GM19238 (cell line): Measurements from ENCODE around the gene GNA12.
A peak's percentile ranks its signal among the peaks of the same experiment; 100 is the strongest.
"Not testable (repeated sequence)": the region's sequence is repeated elsewhere in the genome, so short reads cannot be mapped to it uniquely, and the experiment has no call there.

Source experiments
- DNase-seq: peaks from one replicate; pipeline ENCODE4 v3.0.0; 2011; ENCODE audit warnings: low spot score; ENCODE audit not compliant: insufficient read length

Gene GNA12

DNA sequence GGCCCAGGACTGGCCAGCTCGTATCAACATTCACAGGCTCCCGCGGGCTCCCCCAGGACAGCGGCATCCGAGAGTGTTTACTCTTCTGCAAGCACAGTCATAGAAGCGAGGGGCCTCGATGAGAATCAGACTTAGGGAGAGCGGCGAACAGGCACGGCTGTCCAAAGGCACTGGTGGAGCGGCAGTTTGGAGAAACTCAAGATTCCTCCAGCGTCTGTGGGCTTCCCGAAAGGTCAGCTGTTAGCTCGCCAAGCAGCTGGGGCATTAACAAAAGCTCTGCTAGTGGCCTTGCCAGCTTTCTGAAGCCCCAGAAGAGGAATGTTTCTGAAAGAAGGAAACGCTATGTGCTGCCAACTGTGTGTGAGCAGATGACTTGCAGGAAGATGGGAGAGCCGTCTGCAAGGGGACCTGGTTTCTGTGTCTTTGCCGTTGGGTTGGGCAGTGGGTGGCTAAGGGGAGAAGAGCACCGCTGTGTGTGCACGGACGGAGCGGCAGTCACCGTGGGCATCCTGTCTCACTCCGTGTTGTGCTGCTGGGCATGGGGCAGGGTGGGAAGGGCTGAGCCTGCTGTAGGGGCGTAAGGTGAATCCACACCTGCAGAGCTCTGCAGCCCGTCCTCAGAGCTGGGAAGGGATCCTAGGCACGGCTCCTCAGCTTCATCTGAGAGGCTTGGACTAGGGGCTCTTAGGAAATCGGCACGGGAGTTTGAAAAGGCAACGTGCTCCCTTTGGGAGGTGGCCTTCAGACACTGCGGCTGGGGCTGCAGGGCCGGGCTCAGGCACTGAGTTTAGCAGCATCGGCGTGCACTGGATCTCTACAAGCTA, 114.0 kb downstream of the GNA12 start:
- no peak for DNase-seq

- DNase-seq: no peak
Observed at GRCh38 chr7:2729031-2729892, 114.8 kb downstream of the GNA12 start.

- no peak for DNase-seq
Observed at GRCh38 chr7:2728316-2729030, 115.6 kb downstream of the GNA12 start.

GRCh38 chr7:2727206-2727605, 116.9 kb downstream of the GNA12 start:
- not testable (repeated sequence) for DNase-seq

DNA sequence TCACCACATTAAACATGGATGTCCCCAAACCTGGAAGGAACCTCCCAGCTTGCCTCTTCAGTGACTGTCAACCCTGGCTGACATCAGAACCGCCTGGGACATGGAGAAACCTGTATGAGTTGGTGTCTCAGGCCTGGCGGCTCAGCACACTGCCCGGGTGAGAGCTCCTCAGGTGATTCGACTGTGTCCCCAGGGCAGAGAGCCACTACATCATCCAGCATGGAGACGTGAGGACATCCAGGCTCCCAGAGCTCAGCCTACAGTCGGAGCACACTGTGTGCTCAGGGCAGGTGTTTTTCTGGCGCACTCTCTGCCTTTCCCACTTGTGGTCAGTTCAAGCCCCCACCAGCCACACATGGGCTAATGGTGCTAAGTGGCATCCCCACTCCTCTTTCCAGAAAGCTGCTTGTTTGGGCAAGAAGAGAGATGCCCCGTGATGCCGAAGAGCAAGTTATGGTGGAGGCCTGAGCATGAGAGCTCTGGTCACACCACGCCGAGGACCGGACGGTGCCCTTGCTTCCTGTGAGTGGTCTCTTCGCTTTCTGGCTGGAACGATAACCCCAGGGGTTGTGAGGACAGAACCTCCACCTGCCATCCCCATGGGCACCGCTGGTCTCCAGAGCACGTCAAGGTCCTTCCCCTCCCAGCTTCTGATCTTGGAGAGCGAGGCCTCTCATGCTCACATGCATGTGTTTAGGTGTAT, 117.6 kb downstream of the GNA12 start:
- no peak for DNase-seq

DNA sequence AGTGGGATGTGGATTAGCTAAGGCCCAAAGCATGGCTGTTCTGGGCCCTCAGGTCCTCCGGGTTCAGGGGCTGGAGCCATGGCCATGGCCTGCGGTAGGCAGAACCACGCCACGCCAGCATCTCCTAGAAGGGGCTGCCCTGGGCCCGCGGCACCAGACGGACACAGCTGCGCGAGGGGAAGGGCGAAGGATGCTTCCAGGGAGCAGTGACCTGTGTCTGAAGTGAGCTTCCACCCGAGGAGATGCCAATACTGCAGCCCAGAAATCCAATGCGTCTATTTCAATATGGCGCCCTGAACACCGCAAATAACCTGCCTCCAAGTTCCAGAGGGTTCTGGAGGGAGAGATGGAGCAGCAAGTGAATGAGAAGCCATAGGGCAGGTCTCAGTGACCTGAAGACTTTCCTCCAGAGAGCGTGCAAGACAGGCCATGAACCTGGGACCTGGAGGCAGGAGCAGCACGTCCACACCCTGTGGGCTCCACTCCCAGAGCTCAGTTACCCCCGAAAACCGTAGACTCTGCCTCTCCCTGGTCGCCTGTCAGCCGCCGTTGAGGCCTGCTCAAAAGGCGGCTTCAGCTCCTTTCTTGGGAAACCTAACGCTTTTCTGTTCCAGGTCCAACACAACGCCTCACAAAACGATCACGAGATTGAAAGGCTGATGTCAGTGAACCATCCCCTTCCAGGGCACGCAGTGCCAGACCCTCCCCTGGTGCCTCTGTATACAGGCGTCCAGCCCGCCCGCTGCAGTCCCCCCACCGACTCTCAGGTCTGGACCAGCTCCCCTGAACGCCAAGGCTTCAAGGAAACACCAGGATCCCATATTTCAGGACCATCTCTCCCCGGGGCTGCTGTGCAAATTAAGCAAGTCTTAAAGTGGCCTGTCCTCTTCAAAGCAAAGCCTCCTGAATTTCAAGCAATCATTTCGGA, 118.7 kb downstream of the GNA12 start:
- DNase-seq: no peak

- DNase-seq: no peak
Observed at GRCh38 chr7:2724453-2725177, 119.5 kb downstream of the GNA12 start.

DNA sequence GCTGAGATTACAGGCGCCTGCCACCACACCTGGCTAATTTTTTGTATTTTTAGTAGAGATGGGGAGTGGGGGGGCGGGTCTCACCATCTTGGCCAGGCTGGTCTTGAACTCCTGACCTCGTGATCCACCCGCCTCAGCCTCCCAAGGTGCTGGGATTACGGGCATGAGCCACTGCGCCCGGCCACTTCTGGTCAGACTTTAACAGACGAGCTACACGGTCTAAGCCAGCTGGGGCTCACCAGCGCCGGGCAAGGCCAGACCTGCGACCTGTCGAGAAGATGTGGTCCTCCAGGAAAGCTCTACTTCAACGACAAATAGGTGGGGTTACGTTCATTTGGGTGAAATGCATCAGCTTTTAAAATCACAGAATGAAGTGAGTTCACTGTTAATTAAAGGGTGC, 120.1 kb downstream of the GNA12 start:
- DNase-seq: not testable (repeated sequence)

GRCh38 chr7:2723138-2723850, 120.8 kb downstream of the GNA12 start:
- no peak for DNase-seq

GRCh38 chr7:2722591-2722990, 121.5 kb downstream of the GNA12 start:
- DNase-seq: no peak

GRCh38 chr7:2721842-2722241, 122.3 kb downstream of the GNA12 start:
- no peak for DNase-seq

GRCh38 chr7:2720024-2720423, 124.1 kb downstream of the GNA12 start:
- no peak for DNase-seq

DNA sequence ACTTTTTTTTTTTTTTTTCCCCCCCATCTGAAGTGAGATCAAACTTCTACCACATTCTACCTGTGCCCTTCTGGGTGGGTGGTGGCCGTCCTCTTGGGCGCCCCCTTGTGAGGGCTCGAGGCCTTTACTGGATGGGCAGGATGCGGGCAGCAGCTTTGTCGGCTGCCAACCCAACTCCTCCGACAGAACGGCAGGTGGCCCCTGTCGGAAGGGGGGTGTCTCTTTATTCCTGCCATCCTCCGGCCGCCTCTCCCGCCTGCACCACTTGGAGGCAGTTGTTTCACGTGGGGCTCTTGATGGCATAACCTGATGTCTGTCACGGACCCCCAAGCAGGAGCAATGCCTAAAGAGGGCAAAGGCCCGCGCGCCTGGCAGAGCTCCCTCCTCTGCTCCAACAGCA, 125.1 kb downstream of the GNA12 start:
- peak; percentile 66 for DNase-seq

DNA sequence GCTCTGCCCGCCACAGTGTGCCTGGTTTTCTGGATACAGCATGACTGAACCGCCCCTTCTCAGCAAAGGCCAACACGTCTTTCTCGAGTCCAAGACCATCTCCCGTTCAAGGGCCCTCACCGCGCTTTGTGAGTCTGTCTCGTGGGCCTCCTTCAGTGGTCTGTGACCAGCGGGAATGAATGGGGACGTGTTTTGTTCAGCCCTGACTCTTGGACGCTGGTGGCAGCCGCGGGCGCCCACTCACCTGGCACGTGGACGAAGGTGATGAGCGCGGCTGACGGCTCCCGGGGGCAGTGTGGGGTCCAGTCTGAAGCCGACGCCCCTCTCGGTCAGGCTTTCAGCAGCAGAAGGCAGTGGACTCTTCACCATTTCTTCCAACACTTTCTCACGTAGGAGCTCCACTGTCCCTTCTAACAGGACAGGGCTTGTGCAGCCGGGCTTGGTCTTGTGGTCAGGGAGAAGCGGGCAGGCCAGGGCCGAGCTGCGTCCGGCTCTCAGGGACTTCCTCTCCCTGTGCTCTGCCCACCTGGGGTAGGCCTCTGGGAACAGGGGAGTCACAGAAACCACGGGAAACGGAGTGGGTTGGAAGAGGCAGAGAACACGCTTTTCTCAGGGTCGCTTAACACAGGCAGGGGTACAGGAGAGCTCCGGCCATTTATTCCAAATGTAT, 125.7 kb downstream of the GNA12 start:
- no peak for DNase-seq

DNA sequence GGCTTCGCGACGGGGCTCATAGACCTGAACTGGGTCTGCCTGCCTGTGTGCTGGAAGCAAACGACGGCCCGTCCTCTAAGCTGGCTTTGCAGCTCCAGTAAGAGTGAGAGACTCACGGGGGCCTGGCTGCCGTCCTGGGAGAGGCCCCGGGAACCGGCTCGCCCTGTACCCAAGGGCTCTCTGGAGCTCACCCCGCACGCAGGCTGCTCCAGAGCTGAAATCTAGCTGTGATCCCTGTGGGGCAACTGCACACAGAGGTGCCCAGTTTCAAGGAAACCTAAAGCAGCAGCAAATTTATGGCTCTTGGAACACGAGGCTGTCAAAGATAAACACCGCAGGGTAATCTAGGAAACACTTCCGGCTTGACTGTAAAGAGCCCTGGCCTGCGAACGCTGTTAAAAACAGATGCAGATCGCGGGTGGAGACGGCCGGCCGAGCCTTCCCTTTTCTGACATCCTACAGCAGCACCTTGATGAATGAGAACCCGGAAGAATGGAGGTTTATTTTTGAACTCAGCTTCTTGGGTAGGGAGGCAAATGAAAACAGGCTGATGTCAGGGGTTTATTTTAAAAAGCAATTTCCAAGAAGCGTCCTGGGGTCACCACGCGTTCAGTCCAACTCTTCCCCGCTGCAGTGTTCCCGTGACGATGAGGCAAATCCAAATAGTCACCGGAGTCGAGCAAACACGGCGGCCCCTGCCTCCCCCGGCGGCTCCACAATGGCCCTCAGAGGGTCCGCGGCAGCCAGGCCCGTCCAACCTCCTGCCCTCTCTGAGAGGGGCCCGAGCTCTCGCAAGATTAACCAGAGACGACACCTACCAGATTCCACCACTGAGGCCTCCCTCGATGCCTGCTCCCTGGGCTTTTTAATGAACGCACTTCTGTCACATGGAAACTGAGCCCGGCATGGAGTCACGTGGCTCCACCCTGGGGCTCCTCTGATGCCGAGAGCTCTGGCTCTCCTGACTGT, 126.5 kb downstream of the GNA12 start:
- no peak for DNase-seq

GRCh38 chr7:2716906-2717292, 127.2 kb downstream of the GNA12 start:
- DNase-seq: no peak

- DNase-seq: no peak
Observed at GRCh38 chr7:2716488-2716887, 127.6 kb downstream of the GNA12 start.
